ENCODE measurements around the gene RPL28. TPM values are rescaled to one million over a fixed set of nuclear protein-coding genes. Genes with fewer than 3 reads are reported as not detected.
A peak's percentile ranks its signal among the peaks of the same experiment; 100 is the strongest.

Gene RPL28
- total RNA-seq, 2 experiments from 2014 or later: 3,030 to 3,043 TPM

- no peak for ATAC-seq (ENCODE audit: low read depth)
- Mint-ChIP-seq H3K27me3 (peaks cover 8% of the 10 kb centered on the region), H3K27ac (no peak overlapping the region), H3K9me3 (no peaks in the 10 kb centered on the region), H3K4me1 (peaks cover 8% of the 10 kb centered on the region), H3K4me3 (no peak overlapping the region), H3K36me3 (peaks cover 9% of the 10 kb centered on the region)
- no peak for DNase-seq
- POLR2A ChIA-PET: interaction anchor here (1.2 kb wide), 1 partner anchor 22 kb away, joined by 3 read pairs; the partner anchor contains the start of gene TMEM150B
These were observed 38.8 kb upstream of the RPL28 start for GRCh38 chr19:55346725-55347441.

GRCh38 chr19:55347442-55348009, 38.2 kb upstream of the RPL28 start:
- ATAC-seq (ENCODE audit: low read depth) (no peak), DNase-seq (no peak)
- peaks cover 11% of the 10 kb centered on the region for H3K4me1 Mint-ChIP-seq
- H3K4me3 Mint-ChIP-seq: no peak overlapping the region
- H3K27me3 Mint-ChIP-seq: peaks cover 13% of the 10 kb centered on the region
- H3K36me3 Mint-ChIP-seq: peaks cover 9% of the 10 kb centered on the region
- H3K27ac Mint-ChIP-seq: no peak overlapping the region
- POLR2A ChIA-PET: interaction anchor here (0.5 to 1.8 kb wide), 3 partner anchors 8 to 277 kb away, joined by 3 to 7 read pairs (median 3); partner anchors contain the start of genes KMT5C, TMEM150B and ZNF784
- H3K9me3 Mint-ChIP-seq: no peaks in the 10 kb centered on the region

- H3K9me3 Mint-ChIP-seq: no peaks in the 10 kb centered on the region
- POLR2A ChIA-PET: interaction anchor here (0.5 to 1.8 kb wide), 3 partner anchors 9 to 61 kb away, joined by 3 to 7 read pairs (median 3); partner anchors contain the start of genes KMT5C and TMEM150B
- peaks cover 13% of the 10 kb centered on the region for H3K4me1 Mint-ChIP-seq
- H3K27me3 Mint-ChIP-seq: peaks cover 23% of the 10 kb centered on the region
- H3K36me3 Mint-ChIP-seq: peaks cover 4% of the 10 kb centered on the region
- no peak overlapping the region for H3K27ac Mint-ChIP-seq
- ATAC-seq (ENCODE audit: low read depth) (no peak), DNase-seq (no peak)
- H3K4me3 Mint-ChIP-seq: no peak overlapping the region
These were observed 37.3 kb upstream of the RPL28 start for GRCh38 chr19:55348317-55349034.

DNA sequence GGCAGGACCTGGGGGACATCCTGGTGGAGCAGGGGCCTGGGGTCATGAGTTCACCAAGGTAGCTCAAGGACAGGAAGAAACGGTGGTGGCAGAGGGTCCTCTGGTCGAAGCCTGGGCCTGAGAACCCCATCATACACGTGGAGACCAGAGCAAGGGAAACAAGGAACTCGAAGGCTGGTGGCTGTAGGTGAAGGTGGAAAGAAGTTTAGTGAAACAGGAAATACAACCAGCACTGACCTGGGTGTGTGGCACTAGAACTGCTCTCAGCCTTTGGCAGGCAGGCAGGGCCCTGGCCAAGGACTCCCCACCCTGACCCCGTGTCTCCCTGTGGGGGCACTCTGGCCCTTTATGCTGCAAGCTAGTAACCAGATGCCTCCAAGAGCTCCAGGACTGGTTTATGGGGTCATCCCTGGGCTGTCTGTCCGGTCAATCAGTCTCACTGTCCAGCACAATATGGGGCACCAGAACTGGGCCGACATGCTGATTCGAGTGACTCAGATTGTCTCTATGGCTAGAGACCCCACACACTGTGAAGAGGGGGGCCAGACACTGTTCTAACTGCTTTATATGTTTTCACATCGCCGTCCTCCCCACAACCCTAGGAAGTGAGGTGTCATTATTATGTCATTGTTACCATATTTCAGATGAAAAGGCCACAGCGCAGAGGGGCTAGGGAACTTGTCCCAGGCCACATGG, 35.0 kb upstream of the RPL28 start:
- peaks cover 34% of the 10 kb centered on the region for H3K27me3 Mint-ChIP-seq
- DNase-seq (peak; percentile 27), ATAC-seq (ENCODE audit: low read depth) (no peak)
- peaks cover 16% of the 10 kb centered on the region for H3K4me1 Mint-ChIP-seq
- no peak overlapping the region for H3K4me3 Mint-ChIP-seq
- POLR2A ChIA-PET: interaction anchor here (0.6 to 2.8 kb wide), 5 partner anchors 10 to 869 kb away, joined by 3 to 15 read pairs (median 3); partner anchors contain the start of genes KMT5C and UBE2S
- no peak overlapping the region for H3K27ac Mint-ChIP-seq
- no peaks in the 10 kb centered on the region for H3K9me3 Mint-ChIP-seq
- peaks cover 4% of the 10 kb centered on the region for H3K36me3 Mint-ChIP-seq

DNA sequence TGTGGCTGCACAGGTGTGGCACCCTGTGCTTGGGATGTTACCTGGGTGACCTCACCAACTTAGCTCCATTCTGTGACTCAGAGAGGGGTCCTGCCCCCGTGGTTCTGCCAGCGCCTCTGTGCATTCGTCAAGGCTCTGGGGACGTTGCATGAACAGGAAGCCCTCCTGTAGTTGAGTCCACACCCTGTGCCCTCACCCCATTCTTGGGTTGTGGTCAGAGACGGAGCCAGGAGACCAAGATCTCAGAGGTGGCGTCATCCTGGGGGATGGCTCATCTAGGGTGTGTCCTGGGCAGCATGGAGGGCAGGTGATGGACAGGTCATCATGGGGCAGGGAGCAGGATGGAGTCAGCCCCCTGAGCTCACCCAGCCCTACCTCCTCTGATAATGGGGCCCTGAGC, 33.7 kb upstream of the RPL28 start:
- DNase-seq (peak; percentile 27), ATAC-seq (ENCODE audit: low read depth) (no peak)
- POLR2A ChIA-PET: interaction anchor here (0.8 to 2.8 kb wide), 4 partner anchors 13 to 55 kb away, joined by 3 to 15 read pairs (median 3); partner anchors contain the start of genes KMT5C, TMEM238 and UBE2S
- peak overlapping the region; percentile 35 for H3K27ac Mint-ChIP-seq
- H3K27me3 Mint-ChIP-seq: peaks cover 39% of the 10 kb centered on the region
- no peaks in the 10 kb centered on the region for H3K9me3 Mint-ChIP-seq
- peaks cover 16% of the 10 kb centered on the region for H3K4me1 Mint-ChIP-seq
- no peak overlapping the region for H3K4me3 Mint-ChIP-seq
- H3K36me3 Mint-ChIP-seq: peaks cover 4% of the 10 kb centered on the region

GRCh38 chr19:55352549-55353145, 33.1 kb upstream of the RPL28 start:
- Mint-ChIP-seq H3K36me3 (peaks cover 4% of the 10 kb centered on the region), H3K9me3 (no peaks in the 10 kb centered on the region), H3K27me3 (peaks cover 44% of the 10 kb centered on the region), H3K27ac (no peak overlapping the region), H3K4me3 (peak overlapping the region; percentile 86), H3K4me1 (peaks cover 16% of the 10 kb centered on the region)
- POLR2A ChIA-PET: interaction anchor here (0.8 kb wide), 2 partner anchors 31 to 55 kb away, joined by 3 read pairs; partner anchors contain the start of genes TMEM238 and UBE2S
- ATAC-seq (ENCODE audit: low read depth) (no peak), DNase-seq (no peak)

GRCh38 chr19:55353356-55353802, 32.4 kb upstream of the RPL28 start:
- Mint-ChIP-seq H3K4me3 (peak overlapping the region; percentile 86), H3K27me3 (peaks cover 44% of the 10 kb centered on the region), H3K9me3 (no peaks in the 10 kb centered on the region), H3K36me3 (no peaks in the 10 kb centered on the region), H3K27ac (no peak overlapping the region), H3K4me1 (peaks cover 16% of the 10 kb centered on the region)
- ATAC-seq (ENCODE audit: low read depth) (peak; percentile 4), DNase-seq (no peak)
- POLR2A ChIA-PET: no interaction called here

- Mint-ChIP-seq H3K4me3 (peak overlapping the region; percentile 86), H3K27ac (no peak overlapping the region), H3K4me1 (peaks cover 16% of the 10 kb centered on the region), H3K27me3 (peaks cover 44% of the 10 kb centered on the region), H3K9me3 (no peaks in the 10 kb centered on the region), H3K36me3 (no peaks in the 10 kb centered on the region)
- POLR2A ChIA-PET: interaction anchor here (2.0 kb wide), 1 partner anchor 15 kb away, joined by 6 read pairs; the partner anchor contains the start of gene KMT5C
- ATAC-seq (ENCODE audit: low read depth) (peak; percentile 75), DNase-seq (peak; percentile 77)
These were observed 31.7 kb upstream of the RPL28 start for GRCh38 chr19:55353803-55354697.

GRCh38 chr19:55354698-55355212, 31.0 kb upstream of the RPL28 start, which contains the start of gene COX6B2:
TSS of gene COX6B2 (minus strand) at chr19:55354719. CDS start at chr19:55354521, 198 bp downstream.
- H3K4me1 Mint-ChIP-seq: peaks cover 16% of the 10 kb centered on the region
- no peaks in the 10 kb centered on the region for H3K36me3 Mint-ChIP-seq
- peak within 1 kb of the TSS; percentile 86 for H3K4me3 Mint-ChIP-seq
- H3K27me3 Mint-ChIP-seq: peaks cover 44% of the 10 kb centered on the region
- ATAC-seq (ENCODE audit: low read depth): no peak
- no peak for DNase-seq
- POLR2A ChIA-PET: interaction anchor here (0.5 to 2.0 kb wide), 3 partner anchors 15 to 313 kb away, joined by 3 to 6 read pairs (median 4); partner anchors contain the start of gene KMT5C
- H3K9me3 Mint-ChIP-seq: no peaks in the 10 kb centered on the region
- no peak within 1 kb of the TSS for H3K27ac Mint-ChIP-seq

GRCh38 chr19:55355213-55355821, 30.4 kb upstream of the RPL28 start:
- H3K27me3 Mint-ChIP-seq: peaks cover 44% of the 10 kb centered on the region
- no peaks in the 10 kb centered on the region for H3K36me3 Mint-ChIP-seq
- no peak overlapping the region for H3K27ac Mint-ChIP-seq
- no peak overlapping the region for H3K4me3 Mint-ChIP-seq
- peaks cover 16% of the 10 kb centered on the region for H3K4me1 Mint-ChIP-seq
- POLR2A ChIA-PET: interaction anchor here (0.5 to 2.0 kb wide), 4 partner anchors 16 to 314 kb away, joined by 3 to 6 read pairs (median 4); partner anchors contain the start of gene KMT5C
- ATAC-seq (ENCODE audit: low read depth) (no peak), DNase-seq (no peak)
- H3K9me3 Mint-ChIP-seq: no peaks in the 10 kb centered on the region

- POLR2A ChIA-PET: interaction anchor here (1.0 kb wide), 2 partner anchors 9 to 49 kb away, joined by 3 read pairs; partner anchors contain the start of gene UBE2S
- ATAC-seq (ENCODE audit: low read depth) (no peak), DNase-seq (no peak)
- Mint-ChIP-seq H3K4me3 (no peak overlapping the region), H3K9me3 (no peaks in the 10 kb centered on the region), H3K27ac (no peak overlapping the region), H3K36me3 (no peaks in the 10 kb centered on the region), H3K4me1 (peaks cover 3% of the 10 kb centered on the region), H3K27me3 (peaks cover 21% of the 10 kb centered on the region)
These were observed 27.2 kb upstream of the RPL28 start for GRCh38 chr19:55358493-55358892.

Measured in activated naive CD8-positive, alpha-beta T cell treated with anti-CD3 and anti-CD28 coated beads, Interleukin-2, amount 10 ng/mL, durations not matched to agents 7 days and 5 days (primary cell).